Left ventricle myocardium superior (tissue), 1 donor: ENCODE data around the gene ANXA4. TPM values are rescaled to one million over a fixed set of nuclear protein-coding genes. Genes with fewer than 3 reads are reported as not detected.
"Not testable (repeated sequence)": the region's sequence is repeated elsewhere in the genome, so short reads cannot be mapped to it uniquely, and the experiment has no call there.

Source experiments
- ATAC-seq: fragments of 200-7000 bp; cut with Tn5 transposase; one replicate; pipeline ENCODE4 v1.9.1; 2020; ENCODE audit warnings: mild to moderate bottlenecking, moderate library complexity
- DNase-seq: peaks from one replicate; pipeline ENCODE4 v3.0.0-alpha.2; 2020
- intact Hi-C: fragments of 100-400 bp; cut with micrococcal nuclease; formaldehyde crosslinking; loops from one replicate; pipeline ENCODE4 v1.11.0; 2022
- total RNA-seq: library from RNA; stranded (reverse); fragmentation: NEBNext Ultra II Directional; extraction: Animal tissue kit (Norgen Biotek cat#: 25700); gene quantifications from one replicate; pipeline ENCODE4 v1.2.1, GENCODE V29; 2021
- donor health status: DM: no; HTN: yes; CAD: no; lungs with severe emphysema.

ANXA4 gene
- total RNA-seq, 1 donor from 2014 or later = 24.7 TPM

- intact Hi-C loops = no loop called here
- ATAC-seq (no peak), DNase-seq (no peak)
Measured at GRCh38 chr2:69770747-69771146, 28.8 kb downstream of the ANXA4 start.

DNA sequence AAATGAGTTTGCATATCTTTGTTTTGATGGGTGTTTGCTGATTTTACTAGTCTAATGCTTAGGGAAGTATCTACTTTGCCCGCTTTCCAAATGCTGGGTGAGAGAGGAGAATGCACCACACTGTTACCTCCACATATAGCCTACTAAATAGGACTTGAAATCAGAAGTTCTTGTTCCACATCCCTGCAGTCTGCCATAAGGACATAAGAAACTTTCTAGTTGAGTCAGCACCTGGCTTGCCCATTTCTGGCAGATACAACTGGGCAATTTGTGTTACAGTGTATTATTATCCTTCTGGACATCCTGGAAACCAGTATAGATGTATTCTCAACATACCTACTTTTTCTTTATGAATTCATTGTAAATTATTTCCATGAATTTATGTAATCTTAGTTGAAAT, 29.5 kb downstream of the ANXA4 start:
- ATAC-seq = no peak
- no peak for DNase-seq
- intact Hi-C loops = no loop called here

- intact Hi-C loops = no loop called here
- peak; percentile 15 for ATAC-seq
Measured at GRCh38 chr2:69773206-69773605, 31.3 kb downstream of the ANXA4 start.

GRCh38 chr2:69774258-69774983, 32.5 kb downstream of the ANXA4 start:
- DNase-seq, ATAC-seq, intact Hi-C loops: not testable (repeated sequence)

More at GRCh38 chr2:69773206-69773605, 31.3 kb downstream of the ANXA4 start:
- DNase-seq = no peak

GRCh38 chr2:69774984-69775982, 33.3 kb downstream of the ANXA4 start:
- DNase-seq = no peak
- ATAC-seq = no peak
- intact Hi-C loops = no loop called here

DNA sequence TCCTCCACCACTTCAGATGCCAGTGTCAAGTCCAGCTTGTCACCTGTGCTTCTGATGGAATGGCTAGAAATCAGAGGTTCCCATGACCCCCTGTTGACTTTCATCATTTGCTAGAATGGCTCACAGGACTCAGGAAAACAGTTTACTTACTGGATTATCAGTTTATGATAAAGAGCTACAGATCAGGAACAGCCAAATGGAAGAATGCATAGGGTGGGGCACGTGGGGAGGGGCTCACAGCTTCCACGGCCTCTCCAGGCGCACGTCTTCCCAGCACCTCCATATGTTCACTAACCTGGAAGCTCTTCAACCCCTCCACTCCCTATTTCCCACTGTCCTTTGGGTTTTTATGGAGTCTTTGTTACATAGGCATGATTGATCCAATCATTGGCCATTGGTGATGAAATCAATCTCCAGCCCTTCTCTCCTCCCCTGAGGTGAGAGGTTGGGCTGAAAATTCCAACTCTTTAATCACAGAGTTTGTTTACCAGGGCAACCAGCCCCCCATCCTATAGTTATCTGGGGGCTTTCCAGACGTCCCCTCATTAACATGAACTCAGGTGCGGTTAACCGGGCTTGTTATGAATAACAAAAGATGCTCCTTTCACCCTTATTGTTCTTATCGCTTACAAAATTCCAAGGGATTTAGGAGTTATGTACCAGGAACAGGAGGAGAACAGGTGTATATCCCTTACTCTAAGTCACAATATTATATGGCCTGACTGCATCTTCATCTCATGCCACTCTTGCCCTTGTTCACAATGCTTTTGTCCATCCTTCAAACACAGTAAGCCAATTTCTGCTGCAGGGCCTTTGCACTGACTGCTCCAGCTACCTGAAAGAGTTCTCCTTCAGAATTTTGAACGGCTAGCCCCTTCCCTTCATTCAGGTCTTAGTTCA, 35.2 kb downstream of the ANXA4 start:
- ATAC-seq = no peak
- intact Hi-C loops = no loop called here
- DNase-seq = no peak

- intact Hi-C loops = no loop called here
- ATAC-seq (no peak), DNase-seq (no peak)
Measured at GRCh38 chr2:69777786-69778105, 35.8 kb downstream of the ANXA4 start.

DNA sequence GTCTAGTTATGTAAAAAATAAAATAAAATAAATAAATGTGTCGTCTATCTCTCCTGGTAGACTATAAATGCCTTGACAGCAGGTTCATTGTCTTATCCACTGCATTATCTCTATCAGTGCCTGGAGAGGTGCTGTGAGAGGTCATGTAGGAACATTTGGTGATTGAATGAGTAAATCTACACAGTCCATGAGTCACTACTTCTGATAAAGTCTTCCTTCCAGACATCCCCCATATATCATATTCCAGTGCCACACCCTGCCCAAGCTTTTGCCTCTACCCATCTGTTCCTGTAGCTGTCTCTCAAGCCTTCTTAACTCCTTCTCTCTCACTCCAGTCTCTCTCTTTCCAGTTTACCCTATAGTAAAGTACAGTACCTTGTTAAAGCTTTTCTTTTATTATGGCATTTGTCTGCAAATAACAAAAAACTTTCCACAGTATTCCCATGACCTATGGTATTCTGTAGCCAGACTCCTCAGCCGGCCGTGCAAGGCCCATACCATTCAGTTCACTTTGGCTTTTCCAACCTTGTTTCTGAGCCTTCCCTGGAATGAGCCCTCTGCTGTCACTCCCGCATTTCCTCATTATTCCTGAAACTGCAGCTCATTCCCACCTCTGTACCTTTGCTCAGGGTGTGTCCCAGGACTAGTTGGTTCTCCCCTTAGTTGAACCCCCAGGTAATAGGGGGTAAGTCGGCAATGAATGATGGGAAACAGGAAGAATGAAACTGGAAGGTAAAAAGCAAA, 37.5 kb downstream of the ANXA4 start:
- no peak for DNase-seq
- intact Hi-C loops = no loop called here
- no peak for ATAC-seq

DNA sequence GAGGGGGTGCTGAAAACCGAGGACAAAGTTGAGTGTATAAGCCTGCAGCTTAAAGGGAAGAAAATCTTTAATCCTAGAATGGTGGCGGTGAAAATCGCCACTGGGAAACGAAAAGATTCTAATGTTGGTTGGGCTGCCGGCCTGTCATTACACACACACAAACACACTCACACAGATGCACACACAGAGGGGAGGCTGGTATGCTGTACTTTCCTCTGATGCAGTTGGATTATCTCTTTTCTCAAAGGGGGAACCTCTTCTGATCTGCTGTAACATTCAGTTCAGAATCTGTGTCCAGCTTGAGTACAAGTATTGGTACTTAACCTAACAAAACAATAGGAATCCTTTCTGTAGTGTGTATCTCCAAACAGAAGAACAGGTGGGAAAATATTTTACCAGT, 39.0 kb downstream of the ANXA4 start:
- intact Hi-C loops = no loop called here
- ATAC-seq = no peak

GRCh38 chr2:69781321-69782248, 39.7 kb downstream of the ANXA4 start:
- DNase-seq = no peak
- intact Hi-C loops = no loop called here
- ATAC-seq = no peak

More for the DNA sequence above, 39.0 kb downstream of the ANXA4 start:
- DNase-seq = no peak

GRCh38 chr2:69784228-69784627, 42.3 kb downstream of the ANXA4 start:
- intact Hi-C loops = no loop called here
- ATAC-seq (no peak), DNase-seq (no peak)

- intact Hi-C loops = no loop called here
- no peak for DNase-seq
- no peak for ATAC-seq
Measured at GRCh38 chr2:69785358-69785757, 43.4 kb downstream of the ANXA4 start.

- intact Hi-C loops = no loop called here
- no peak for DNase-seq
- ATAC-seq = no peak
Measured at GRCh38 chr2:69786052-69786560, 44.2 kb downstream of the ANXA4 start.

DNA sequence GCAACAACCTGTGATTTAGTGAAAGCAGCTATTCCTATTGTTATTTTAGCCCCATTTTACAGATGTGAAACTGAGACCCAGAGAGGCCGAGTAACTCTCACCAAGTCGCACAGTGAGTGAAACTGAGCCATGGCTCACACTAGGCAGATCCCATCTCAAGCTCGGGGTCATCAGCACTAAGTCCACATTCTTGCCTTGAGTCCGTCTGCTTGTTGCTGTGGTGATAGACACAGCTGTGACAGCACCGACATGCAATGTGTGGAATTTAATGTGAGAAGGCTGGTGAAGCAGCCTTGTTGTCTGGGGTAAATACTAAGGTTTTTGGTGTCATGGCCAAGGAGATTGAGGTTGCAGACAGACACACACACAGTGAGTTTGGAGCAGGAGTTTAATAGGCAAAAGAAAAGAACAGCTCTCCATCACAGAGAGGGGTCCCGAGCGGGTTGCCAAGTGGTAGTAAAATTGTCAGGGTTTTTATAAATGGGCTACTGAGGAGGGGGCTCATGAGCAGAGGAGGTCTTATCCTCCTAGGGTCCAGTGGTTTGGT, 47.3 kb downstream of the ANXA4 start:
- intact Hi-C loops = no loop called here
- ATAC-seq (peak; percentile 60), DNase-seq (no peak)

DNA sequence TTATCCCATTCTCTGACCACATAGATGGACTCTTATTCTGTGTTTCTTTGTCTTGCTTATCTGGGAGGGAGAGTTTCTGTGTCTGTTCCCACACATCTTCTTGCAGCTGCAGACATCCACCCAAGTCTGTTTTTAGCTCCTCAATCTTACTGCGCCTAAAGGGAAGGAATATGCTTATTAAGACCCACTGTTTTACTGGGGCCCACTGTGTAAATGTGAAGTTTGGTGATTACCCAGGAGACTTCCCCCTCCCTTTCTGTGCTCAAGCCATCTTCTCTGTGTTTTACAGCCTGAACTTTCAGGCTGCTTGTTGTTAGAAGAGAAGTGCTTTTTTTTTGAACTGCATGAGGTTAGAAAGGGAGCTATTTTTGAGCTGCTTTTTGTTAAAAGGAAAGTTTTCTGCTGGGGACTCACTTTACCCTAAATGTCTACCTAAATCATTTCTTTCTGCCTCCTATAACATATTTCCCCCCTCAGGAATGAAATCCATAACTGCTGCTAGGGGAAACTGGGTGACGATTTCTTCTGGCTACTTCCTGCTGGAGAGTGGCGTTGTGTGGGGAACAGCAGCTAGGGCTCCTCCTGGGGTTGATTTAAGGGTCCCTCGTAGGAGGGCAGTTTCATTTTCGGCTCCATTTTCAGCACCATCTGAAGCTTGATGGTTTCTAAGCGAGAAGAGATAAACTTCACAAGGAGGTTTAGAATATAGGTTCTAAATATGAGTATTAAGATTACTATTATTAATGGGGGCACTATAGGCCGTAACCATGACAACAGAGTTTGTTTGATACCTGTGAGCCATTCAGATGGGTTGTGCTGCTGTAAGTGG, 48.1 kb downstream of the ANXA4 start:
- intact Hi-C loops = no loop called here
- peak; percentile 60 for ATAC-seq

DNA sequence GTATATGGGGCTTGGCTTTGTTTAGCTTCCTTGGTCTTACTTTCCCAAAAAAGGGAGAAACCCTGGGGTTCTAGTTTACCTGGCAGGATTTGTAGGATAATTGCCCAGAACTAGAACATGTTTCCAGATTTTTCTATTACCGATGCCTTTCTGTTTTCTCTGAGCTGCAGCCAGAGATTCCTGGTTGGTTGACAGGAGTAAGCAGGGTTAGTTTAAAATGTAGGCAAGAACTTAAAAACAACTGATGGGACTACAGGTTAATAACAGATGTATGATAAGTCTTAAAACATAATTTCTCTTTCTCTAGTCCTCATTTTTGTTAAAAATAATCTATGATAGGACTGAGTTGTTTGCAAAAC, 48.6 kb downstream of the ANXA4 start:
- intact Hi-C loops = no loop called here
- DNase-seq (no peak), ATAC-seq (no peak)

More for the DNA sequence above, 48.1 kb downstream of the ANXA4 start:
- DNase-seq = no peak
